NCI-H524 (cell line): ENCODE results near the gene APC2.
"Not testable (repeated sequence)": the region's sequence is repeated elsewhere in the genome, so short reads cannot be mapped to it uniquely, and the experiment has no call there.

Experiments
- DNase-seq, 2 experiments: peaks; one replicate each; lab custom pipeline; 2025; lab: John Stamatoyannopoulos, UW

APC2 gene

DNA sequence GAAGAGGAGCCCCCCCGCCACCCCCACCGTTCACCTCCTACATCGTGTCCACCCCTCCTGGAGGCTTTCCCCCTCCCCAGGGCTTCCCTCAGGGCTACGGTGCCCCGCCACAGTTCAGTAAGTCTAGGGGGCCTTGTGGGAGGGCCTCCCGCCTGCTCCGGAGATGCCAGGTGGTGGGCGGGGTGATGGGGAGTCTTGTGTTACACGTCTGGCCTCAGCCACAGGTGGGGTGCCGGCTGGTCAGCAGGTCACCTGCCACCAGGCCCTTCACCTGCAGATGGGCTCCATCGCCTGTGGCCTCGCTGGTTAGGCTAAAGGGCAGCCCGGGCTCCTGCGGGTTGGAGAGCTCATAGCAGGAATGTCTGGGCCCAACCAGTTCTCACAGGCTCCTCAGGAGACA, 19.7 kb upstream of the APC2 start:
- DNase-seq, result no peak

DNA sequence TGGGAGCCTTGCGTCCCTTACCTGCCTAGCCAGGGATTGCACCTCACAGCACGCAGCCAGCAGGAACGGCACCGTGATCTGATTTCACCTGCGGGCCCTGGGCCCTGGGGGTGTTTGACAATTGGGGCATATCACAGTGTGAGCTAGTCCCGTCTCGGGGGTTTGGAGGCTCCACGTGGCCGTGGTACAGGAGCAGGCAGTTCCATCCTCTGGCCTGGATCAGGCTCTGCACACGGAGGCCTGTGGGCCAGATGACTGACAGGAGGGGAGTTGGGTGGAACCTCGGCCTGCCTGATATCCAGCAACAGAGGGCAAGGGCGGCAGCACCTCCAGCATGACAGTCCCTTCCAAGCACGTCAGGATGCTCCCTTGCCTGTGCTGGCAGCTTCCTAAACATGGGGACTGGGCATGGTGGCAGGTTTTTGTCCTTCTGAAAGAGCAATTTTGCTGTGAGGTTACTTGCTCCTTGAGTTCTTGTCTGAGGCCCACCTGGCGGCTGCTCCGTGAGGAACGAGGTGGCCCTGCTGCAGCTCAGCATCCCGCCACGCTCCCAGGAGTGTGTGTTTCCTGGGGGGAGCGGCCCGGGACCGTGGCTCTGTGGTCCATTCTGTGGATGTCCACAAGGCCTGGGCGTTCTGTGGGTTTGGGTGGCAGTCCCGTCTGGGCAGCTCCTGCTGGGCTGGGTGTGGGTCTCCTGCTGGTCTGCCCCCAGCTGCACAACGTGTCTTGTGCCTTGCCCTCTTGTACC, 18.0 kb upstream of the APC2 start:
- no peak for DNase-seq

DNA sequence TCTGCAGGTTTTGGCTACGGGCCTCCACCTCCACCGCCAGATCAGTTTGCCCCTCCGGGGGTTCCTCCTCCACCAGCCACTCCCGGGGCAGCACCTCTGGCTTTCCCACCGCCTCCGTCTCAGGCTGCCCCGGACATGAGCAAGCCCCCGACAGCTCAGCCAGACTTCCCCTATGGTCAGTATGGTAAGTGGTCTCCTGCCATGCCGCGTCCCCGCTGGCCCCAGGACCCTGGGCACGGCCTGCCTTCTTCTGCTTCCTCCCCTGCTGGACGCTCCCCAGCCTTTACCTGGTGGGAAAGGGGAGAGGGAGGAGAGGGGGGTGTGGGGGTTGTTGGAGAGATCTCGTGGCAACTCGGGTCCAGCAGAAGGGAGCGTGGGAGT, 17.4 kb upstream of the APC2 start:
- DNase-seq, result no peak

DNA sequence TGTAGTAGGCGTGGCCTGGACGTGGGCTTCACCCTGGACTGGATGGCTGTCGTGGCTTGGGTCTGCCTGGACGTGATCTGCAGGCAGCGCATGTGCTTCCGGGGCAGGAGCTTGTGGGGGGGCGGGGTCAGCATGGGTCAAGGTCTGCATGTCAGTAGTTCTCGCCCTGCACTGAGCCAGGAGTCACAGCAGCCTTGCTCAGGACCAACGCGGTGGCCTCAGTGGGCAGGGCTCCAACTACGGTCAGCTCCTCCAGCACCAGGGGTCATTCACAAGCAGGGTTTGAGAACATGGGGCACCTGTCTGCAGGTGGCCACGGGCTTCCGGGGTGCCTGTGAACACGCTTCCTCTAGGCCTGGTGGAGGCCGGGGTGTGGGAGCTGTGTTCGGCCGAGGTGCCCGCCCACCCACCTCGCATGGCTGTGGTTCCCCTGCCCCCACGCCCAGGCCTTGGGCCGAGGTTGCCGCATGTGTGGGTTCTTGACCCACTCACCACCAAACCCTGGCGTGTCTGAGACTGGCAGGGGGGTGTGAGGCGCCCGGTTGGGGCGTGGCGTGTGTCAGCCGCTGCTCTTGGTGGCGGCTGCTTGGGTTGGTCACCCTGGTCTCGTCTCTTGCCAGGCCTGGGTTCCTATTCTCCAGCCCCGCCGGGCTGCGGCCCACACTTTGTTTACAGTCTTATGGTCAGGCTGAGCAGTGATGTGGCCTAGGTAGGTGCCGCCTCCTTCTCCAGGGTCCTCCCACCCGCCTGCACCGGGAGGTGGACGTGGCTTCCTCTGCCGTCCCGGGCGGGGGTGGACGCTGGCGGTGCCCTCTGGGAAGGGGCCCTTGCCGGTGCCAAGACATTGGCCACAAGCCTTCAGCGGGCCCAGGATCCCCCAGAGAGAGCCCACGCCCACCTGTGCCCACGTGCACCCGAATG, 16.5 kb upstream of the APC2 start:
- no peak for DNase-seq

DNA sequence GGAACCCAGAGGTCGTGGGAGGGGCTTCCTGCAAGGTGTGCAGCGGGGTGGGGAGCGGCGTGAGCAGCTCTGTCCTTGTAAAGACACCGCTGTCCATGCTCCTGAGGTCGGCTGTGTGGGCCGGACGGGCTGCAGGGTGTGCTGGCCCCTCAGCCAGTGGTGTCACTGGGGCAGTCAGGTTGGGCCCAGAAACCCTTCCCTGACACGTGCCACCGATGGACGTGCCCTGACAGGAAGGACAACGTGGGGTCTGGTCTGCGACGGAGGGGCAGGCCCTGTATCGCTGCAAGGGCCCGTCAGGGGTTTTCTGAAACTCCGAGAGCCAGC, 15.9 kb upstream of the APC2 start:
- no peak for DNase-seq

DNA sequence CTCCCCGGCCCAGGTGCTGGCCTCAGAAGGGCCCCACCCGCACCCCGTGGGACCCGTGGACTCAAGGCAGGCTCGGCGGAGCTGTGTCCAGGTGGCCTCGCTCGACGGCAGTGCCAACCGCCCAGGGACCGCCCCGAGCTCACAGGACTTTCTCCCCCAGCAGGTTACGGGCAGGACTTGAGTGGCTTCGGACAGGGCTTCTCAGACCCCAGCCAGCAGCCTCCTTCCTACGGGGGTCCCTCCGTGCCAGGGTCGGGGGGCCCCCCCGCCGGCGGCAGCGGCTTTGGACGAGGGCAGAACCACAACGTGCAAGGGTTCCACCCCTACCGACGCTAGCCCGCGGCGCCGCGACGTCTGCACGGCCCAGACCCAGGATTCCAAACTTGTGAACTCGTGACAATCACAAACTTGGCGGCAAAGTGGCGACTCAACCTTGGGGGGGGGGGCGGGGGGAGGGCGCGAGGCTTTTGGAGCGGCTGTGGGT, 15.3 kb upstream of the APC2 start:
- no peak for DNase-seq

DNA sequence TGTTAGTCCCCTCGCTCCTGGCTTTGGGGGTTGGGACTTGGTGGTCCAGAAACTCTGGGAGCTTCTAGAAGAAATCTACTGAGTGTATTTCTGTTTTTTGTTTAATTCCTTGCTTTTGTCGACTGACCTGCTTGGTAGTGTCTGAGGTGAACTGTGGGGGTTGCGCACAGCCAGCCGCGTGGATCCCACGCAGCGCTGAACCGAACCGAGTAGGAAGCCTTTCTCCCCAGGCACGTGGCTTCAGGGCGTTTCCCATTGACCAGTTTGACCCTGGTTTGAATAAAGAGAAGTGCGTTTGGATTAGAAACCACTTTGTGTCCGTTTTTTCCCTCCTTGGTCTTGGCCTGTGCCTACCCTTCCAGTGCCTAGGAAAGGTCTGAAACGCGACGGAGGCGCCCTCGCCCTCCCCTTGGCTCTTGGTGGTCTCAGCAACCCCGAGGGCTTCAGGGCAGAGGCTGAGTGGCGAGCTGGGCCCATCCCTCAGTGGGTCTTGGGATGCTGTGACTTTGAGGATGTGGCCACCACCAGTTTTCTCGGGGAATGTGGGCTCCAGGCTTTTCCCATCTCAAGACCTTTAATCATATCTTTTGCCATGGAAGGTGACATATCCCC, 14.4 kb upstream of the APC2 start:
- DNase-seq, result no peak

DNA sequence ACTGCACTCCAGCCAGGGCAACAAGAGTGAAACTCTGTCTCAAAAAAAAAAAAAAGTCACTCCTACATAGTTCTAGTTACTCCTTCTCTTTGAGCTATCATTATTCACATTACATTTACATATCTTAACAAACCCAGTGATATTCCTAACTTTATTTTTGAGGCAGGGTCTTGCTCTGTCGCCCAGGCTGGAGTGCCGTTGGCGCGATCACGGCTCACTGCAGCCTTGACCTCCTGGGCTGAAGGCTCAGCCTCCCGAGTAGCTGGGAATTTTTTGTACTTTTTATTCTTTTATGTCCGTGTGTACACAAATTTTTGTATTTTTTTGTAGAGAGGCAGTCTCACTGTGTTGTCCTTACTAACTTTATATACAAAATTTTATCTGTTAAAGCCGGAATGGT, 12.3 kb upstream of the APC2 start:
- DNase-seq, result no peak

DNA sequence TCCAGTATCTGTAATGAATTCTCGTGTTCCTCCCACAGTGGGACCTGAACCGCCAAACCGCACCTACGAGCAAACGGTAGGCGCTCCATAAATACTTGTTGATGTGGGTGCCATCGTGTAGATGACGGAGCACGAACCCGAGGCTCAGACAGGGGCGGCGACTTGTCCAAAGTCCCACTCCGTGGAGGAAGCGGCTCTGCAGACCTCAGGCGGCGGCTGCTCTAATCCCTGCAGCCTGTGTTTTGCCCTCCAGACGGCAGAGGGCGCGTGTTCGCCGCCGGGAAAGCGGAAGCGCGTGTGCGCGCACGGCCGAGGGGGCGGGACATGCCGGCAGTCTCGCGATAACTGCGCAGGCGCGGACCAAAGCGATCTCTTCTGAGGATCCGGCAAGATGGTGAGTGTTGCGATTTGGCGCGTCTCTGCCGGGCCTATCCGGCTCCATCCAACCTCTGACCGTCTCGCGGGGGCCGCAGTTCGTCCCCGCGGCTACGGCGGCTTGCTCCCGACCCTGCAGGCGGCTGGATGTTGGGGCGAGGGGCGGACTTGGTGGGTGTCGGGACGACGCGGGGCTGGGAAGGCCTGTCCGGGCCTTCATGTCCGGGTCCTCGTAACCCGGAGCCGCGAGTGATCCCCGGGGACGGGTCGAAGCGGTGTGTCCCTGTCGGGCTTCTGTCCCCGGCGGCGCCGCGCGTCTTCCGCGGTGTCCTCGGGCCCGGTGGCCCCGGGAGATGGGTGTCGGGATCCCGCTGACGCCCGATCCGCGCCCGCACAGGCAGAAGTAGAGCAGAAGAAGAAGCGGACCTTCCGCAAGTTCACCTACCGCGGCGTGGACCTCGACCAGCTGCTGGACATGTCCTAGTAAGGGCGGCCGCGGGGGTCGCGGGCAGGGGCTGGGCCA, 11.6 kb upstream of the APC2 start, which contains the start of gene RPS15:
Gene RPS15 (plus strand): TSS at position 362 of the 898 bp plus-strand sequence. CDS start 30 bp downstream, at position 392.
- peak; percentile 89 to 94 for DNase-seq

DNA sequence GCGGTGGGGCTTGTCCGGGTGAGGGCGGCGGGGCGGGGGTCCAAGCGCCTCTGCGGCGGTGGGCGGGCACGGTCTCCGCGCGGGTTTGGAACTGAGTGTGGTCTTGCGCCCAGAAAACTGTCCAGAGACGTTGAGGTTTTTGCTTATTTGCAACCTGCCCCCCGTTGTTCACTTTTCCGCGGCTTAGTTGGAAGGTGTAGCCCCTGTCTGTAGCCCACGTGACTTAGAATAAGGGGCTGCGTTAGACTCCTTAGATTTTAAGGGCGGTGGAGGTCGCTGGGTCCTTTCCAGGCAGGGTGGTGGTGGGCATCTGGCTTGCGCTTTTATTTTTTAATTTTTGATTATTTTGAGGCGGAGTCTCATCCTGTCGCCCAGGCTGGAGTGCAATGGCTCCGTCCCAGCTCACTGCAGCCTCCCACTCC, 11.0 kb upstream of the APC2 start:
- no peak for DNase-seq

DNA sequence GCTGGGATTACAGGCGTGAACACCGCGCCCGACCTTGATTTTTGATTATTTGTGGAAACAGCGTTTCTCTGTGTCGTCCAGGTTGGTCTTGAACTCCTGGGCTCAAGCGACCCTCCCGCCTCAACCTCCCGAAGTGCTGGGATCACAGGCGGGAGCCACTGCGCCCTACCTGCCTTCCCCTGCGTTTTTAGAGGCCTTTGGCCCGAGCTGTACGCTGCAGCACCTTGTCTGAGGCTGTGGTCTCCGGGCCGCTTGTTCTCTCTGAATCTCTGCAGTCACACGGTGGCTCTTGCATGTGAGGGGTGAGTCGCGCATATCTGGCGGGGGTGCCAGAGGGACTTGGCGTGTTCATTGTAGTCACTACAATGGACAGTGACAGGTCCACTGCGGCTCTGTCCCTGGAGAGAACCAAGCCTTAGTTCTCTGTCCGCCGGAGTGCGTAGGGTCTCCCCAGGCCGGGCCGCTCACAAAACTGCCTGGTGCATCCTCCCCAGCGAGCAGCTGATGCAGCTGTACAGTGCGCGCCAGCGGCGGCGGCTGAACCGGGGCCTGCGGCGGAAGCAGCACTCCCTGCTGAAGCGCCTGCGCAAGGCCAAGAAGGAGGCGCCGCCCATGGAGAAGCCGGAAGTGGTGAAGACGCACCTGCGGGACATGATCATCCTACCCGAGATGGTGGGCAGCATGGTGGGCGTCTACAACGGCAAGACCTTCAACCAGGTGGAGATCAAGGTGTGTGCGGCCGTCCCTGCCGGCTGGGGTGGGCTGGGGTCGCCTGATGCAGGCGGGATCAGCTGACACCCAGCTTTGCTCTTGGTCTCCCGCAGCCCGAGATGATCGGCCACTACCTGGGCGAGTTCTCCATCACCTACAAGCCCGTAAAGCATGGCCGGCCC, 10.2 kb upstream of the APC2 start:
- DNase-seq, result not testable (repeated sequence)

DNA sequence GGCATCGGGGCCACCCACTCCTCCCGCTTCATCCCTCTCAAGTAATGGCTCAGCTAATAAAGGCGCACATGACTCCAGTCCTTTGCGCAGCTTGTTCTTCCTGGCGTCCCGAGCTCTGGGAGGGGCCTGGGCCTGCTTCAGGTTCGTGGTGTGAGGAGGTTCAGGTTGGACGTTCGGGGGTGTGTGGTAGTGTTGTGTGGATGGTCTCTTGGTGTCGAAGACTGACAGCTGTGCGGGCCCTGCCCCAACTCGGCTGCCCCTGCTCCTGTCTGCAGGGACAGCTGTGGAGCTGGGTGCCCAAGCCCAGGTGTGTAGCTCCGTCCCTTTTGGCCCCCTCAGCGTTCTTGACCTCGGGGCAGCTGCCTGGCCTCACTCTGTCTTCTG, 9.5 kb upstream of the APC2 start:
- DNase-seq, result no peak

DNA sequence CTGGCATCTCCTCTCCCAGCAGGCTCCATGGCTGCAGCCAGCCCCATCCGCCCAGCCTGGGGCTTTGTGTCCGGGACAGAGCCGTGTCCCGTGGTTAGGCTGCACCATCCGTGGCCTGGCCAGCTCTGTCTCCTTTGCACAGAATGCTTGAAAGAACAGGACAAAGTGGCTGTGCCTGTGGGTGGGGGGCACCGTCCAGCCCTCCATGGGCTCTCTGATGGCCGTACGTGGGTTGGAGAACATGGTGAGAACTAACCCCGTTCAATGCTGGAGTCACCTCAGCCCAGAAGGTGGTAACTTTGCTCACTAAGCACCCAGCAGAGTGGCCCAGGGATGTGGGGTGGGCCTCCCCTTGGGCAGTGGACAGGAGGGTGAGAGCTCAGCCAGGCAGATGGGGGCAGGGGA, 8.9 kb upstream of the APC2 start:
- no peak for DNase-seq

DNA sequence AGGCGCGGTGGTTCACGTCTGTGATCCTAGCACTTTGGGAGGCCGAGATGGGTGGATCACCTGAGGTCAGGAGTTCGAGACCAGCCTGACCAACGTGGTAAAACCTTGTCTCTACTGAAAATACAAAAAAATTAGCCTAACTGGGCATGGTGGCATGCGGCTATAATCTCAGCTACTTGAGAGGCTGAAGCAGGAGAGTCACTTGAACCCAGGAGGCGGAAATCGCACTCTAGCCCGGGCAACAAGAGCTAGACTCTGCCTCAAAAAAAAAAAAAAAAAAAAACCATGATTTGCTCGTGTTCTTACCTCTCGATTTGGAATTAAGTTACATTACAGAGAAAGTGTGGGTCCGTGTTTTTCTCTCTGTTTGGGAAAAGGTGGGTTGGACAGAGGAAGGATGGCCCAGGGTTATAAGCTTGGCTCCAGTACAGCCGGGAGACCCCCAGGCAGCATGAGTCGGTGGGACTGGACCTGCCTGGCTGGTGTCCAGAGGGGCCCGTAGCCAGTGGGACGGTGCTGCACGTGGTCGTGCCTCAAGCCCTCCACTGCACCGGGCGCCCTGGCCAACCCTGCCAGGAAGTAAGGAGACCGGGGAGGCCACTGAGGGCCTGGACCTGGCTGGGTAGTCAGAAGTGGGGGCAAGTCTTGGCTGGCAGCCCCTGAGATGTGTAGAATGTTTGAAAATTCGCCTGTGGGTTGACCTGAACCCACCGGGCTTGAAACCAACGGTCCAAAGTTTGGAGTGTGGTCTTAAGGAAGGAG, 8.1 kb upstream of the APC2 start:
- no peak for DNase-seq

DNA sequence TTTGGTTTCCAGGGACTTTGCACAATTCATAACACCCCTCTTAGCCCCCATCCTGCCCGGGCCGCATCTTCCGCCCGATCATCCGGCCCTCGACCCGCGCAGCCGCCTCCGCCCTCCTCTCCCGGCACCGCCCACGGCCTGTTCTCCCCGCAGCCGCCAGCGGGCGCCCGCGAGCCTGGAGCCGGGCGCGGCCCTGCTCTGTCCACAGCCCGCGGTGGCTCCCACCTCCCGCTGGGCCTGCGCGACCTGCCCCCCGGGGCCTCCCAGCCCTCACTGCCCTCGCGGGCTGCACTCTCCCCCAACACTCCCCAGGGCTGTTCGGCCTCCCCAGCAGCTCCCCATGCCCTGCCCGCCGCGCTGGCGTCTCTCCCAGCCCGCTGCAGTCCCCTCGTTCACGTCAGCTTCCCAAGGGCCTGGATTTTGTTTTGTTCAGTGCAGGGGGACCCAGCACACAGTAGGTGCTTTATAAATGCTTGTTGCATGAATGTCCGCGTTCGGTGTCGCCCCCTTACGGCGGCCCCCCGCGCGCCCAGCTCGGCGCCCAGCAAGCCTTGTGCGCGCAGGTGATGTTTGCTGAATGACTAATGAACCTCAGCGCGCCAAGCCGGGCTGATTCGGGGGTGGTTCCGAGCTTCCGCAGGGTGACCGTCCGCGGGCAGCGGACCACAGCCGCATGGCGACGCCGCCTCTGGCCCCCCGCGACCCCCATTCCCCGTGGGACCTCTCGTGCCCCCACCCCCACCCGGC, 4.6 kb upstream of the APC2 start:
- DNase-seq, result peak in 1 of 2 experiments; percentile 59

DNA sequence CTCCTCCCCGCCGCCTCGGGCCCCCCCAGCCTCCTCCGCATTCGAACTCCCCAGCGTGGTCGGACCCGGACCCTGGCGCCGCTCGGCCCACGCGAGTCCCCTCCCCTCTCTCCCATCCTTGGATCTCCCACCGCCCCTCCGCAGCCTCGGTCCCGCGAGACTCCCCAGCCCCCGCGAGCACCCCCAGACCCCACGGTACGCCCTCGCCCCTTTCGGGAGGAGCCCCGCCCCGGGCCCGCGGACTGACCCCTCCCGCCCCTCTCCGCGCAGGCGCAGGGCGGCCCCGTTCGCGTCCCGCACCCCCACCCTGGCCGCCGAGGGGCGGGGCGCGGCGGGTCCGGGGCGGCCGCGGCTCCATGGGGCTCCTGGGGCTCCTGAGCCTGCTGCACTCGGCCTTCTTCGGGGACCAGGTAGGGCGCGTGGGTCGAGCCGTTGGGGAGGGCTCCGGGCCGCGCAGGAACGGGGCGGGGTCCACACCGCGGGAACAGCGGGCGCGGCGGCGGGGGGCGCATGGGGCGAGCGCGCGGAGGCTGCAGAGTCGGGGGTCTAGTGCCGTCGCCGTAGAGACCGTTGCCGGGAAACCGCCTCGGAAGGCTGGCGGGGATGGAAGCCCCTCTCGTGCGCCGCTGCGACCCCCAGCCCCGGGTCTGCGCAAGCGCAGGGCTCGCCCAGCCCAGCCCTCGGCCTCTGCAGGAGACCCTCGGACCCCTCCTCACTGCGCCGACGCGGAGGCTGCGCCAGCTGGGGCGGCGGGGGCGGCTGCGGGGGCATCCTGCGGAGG, 3.8 kb upstream of the APC2 start:
- DNase-seq, result peak in 1 of 2 experiments; percentile 59

DNA sequence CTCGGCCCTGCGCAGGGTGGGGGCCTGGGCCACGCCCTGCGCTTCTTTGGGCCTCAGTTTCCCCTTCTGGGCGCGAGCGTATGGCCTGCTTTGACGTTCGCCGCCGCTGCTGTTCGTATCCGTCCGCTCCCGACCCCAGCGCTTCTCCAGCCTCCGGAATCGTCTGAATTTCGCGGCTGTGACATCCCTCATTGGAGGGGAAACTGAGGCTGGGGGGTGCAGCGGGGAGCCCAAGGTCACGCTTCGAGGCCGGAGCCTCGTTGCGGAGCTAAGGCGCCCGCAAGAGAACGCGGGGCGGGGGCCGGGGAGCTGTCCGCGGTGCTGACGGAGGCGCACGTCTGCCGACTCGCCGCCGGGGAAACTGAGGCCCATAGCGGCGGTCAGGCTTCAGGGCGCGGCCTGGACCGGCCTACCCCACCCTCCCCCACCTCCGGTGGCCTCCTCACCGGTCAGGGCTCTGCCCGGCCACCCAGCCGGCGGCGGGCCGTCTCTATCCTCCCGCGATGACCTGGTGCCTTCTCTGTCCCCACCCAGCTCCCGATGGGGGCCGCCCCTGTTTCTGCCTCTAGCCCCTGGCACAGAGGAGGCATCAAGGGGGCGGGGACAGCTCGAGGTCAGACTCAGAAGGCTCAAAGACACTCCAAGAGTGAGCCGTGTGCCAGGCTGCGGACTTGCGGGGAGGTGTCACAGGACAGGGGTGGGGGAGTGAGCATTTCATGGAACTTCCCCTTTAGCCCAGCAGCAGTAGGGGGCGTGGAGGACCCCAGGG, 3.0 kb upstream of the APC2 start:
- peak in 1 of 2 experiments; percentile 40 for DNase-seq

DNA sequence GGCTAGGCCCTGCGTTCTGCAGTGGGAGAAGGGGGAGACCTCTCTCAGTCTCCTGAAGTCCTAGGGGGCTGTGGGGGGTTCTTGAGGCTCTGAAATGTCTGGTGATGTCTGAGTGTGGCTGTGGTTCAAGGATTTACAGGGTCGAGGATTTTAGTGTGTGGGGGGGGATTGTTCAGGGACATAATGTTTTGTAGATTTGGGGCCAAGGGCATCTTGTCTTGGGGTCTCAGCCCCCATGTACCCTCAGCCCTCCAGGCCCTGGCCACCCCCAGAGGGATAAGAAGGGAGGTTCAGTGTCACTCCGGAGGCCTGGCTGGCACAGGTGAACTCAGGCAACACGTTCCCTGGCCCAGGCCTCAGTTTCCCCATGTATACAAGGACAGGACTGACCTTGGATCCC, 2.4 kb upstream of the APC2 start:
- DNase-seq, result no peak
